ENCODE measurements around the gene STAT5B.
"Not testable (repeated sequence)": the region's sequence is repeated elsewhere in the genome, so short reads cannot be mapped to it uniquely, and the experiment has no call there.

STAT5B gene

GRCh38 chr17:42225646-42226045 is 50.5 kb downstream of the STAT5B start:
- DNase-seq: no peak

GRCh38 chr17:42224651-42225050 is 51.5 kb downstream of the STAT5B start:
- DNase-seq: no peak

GRCh38 chr17:42221886-42222745 is 54.1 kb downstream of the STAT5B start:
- peak; percentile 75 for DNase-seq

- DNase-seq: not testable (repeated sequence)
Observed at GRCh38 chr17:42219280-42219679, 56.9 kb downstream of the STAT5B start.

- no peak for DNase-seq
Observed at GRCh38 chr17:42214156-42214555, 62.0 kb downstream of the STAT5B start.

- no peak for DNase-seq
Observed at GRCh38 chr17:42212382-42212781, 63.8 kb downstream of the STAT5B start.

GRCh38 chr17:42211921-42212341 is 64.3 kb downstream of the STAT5B start:
- DNase-seq: not testable (repeated sequence)

- DNase-seq: no peak
Observed at GRCh38 chr17:42210046-42210445, 66.1 kb downstream of the STAT5B start.

- not testable (repeated sequence) for DNase-seq
Observed at GRCh38 chr17:42206153-42206612, 70.0 kb downstream of the STAT5B start.

- no peak for DNase-seq
Observed at GRCh38 chr17:42203354-42203753, 72.8 kb downstream of the STAT5B start.

- no peak for DNase-seq
Observed at GRCh38 chr17:42202696-42203095, 73.5 kb downstream of the STAT5B start.

GRCh38 chr17:42202159-42202558 is 74.0 kb downstream of the STAT5B start:
- no peak for DNase-seq

- no peak for DNase-seq
Observed at GRCh38 chr17:42201458-42201772, 74.8 kb downstream of the STAT5B start.

- DNase-seq: no peak
Observed at GRCh38 chr17:42200706-42201457, 75.3 kb downstream of the STAT5B start.

GRCh38 chr17:42199416-42200011 is 76.7 kb downstream of the STAT5B start:
- no peak for DNase-seq

GRCh38 chr17:42198897-42199296 is 77.3 kb downstream of the STAT5B start:
- no peak for DNase-seq

- DNase-seq: no peak
Observed at GRCh38 chr17:42197564-42198156, 78.5 kb downstream of the STAT5B start.

GRCh38 chr17:42193969-42194899 is 82.0 kb downstream of the STAT5B start, which contains the start of gene GHDC:
TSS of gene GHDC (minus strand) at chr17:42194494. CDS start at chr17:42193581, 913 bp downstream.
- no peak for DNase-seq

- DNase-seq: no peak
Observed at GRCh38 chr17:42193216-42193968, 82.8 kb downstream of the STAT5B start.

GRCh38 chr17:42192189-42193126 is 83.7 kb downstream of the STAT5B start:
- DNase-seq: no peak

All from NCI-H1694 treated with DMSO at 0.1 percent for 48 hours (cell line).